Erythroblast (primary cell): ENCODE results near the gene SRRD.

Experiments used
- GATA1 ChIP-seq: IDR thresholded peaks from 2 replicates; pipeline ENCODE4 v1.6.1; 2011; ENCODE audit warnings: low read depth, mild to moderate bottlenecking, control low read depth, low read length, moderate library complexity
- POLR2A ChIP-seq: IDR thresholded peaks from 2 replicates; pipeline ENCODE4 v1.6.1; 2011; ENCODE audit warnings: mild to moderate bottlenecking, low read length

GRCh38 chr22:26486394-26486793 is 2.7 kb downstream of the SRRD start:
- TF ChIP-seq POLR2A (no peak), GATA1 (no peak)
